HEK293 (cell line): ENCODE measurements around the gene WDR44.

Experiments
- GFI1B ChIP-seq: fragments of 450-650 bp; formaldehyde crosslinking; IDR thresholded peaks from 2 replicates; pipeline ENCODE4 v1.5.1; 2016; ENCODE audit warnings: missing biosample characterization, missing genetic modification characterization
- KLF16 ChIP-seq: fragments of 450-650 bp; formaldehyde crosslinking; IDR thresholded peaks from 2 replicates; pipeline ENCODE4 v1.5.1; 2017; ENCODE audit warnings: missing biosample characterization, missing genetic modification characterization
- SALL2 ChIP-seq: fragments of 450-650 bp; formaldehyde crosslinking; IDR thresholded peaks from 2 replicates; pipeline ENCODE4 v1.5.0; 2017; ENCODE audit warnings: missing biosample characterization, mild to moderate bottlenecking, missing genetic modification characterization, borderline replicate concordance
- SCRT1 ChIP-seq: fragments of 450-650 bp; formaldehyde crosslinking; IDR thresholded peaks from 2 replicates; pipeline ENCODE4 v1.5.1; 2016; ENCODE audit warnings: missing biosample characterization, missing genetic modification characterization, borderline replicate concordance
- TRIM28 ChIP-seq: IDR thresholded peaks from 2 replicates; pipeline ENCODE4 v1.6.1; 2011; ENCODE audit warnings: low read length, control low read depth, borderline replicate concordance
- ZBTB48 ChIP-seq: fragments of 450-650 bp; formaldehyde crosslinking; IDR thresholded peaks from 2 replicates; pipeline ENCODE4 v1.5.1; 2016; ENCODE audit warnings: missing biosample characterization, missing genetic modification characterization
- ZFP37 ChIP-seq: fragments of 450-650 bp; formaldehyde crosslinking; IDR thresholded peaks from 2 replicates; pipeline ENCODE4 v1.5.1; 2016; ENCODE audit warnings: missing biosample characterization, missing genetic modification characterization
- ZNF10 ChIP-seq: fragments of 450-650 bp; formaldehyde crosslinking; IDR thresholded peaks from 2 replicates; pipeline ENCODE4 v1.5.1; 2017; ENCODE audit warnings: missing biosample characterization, missing genetic modification characterization
- ZNF132 ChIP-seq: fragments of 450-650 bp; formaldehyde crosslinking; IDR thresholded peaks from 2 replicates; pipeline ENCODE4 v1.5.1; 2017; ENCODE audit warnings: missing biosample characterization, missing genetic modification characterization, borderline replicate concordance
- ZNF140 ChIP-seq: fragments of 450-650 bp; formaldehyde crosslinking; IDR thresholded peaks from 2 replicates; pipeline ENCODE4 v1.5.1; 2016; ENCODE audit warnings: missing biosample characterization, missing genetic modification characterization
- ZNF146 ChIP-seq: fragments of 450-650 bp; formaldehyde crosslinking; IDR thresholded peaks from 2 replicates; pipeline ENCODE4 v1.5.1; 2016; ENCODE audit warnings: missing biosample characterization, missing genetic modification characterization
- ZNF214 ChIP-seq: fragments of 450-650 bp; formaldehyde crosslinking; IDR thresholded peaks from 2 replicates; pipeline ENCODE4 v1.5.1; 2017; ENCODE audit warnings: missing biosample characterization, mild to moderate bottlenecking, missing genetic modification characterization, borderline replicate concordance
- ZNF354C ChIP-seq: fragments of 450-650 bp; formaldehyde crosslinking; IDR thresholded peaks from 2 replicates; pipeline ENCODE4 v1.5.1; 2016; ENCODE audit warnings: missing biosample characterization, missing genetic modification characterization, low read depth, borderline replicate concordance
- ZNF394 ChIP-seq: fragments of 450-650 bp; formaldehyde crosslinking; IDR thresholded peaks from 2 replicates; pipeline ENCODE4 v1.5.1; 2016; ENCODE audit warnings: missing biosample characterization, missing genetic modification characterization, mild to moderate bottlenecking, moderate library complexity, borderline replicate concordance
- ZNF629 ChIP-seq: fragments of 450-650 bp; formaldehyde crosslinking; IDR thresholded peaks from 2 replicates; pipeline ENCODE4 v1.5.1; 2017; ENCODE audit warnings: missing biosample characterization, missing genetic modification characterization
- ZNF677 ChIP-seq: fragments of 450-650 bp; IDR thresholded peaks from 2 replicates; pipeline ENCODE4 v1.5.0; 2018; ENCODE audit warnings: missing biosample characterization, mild to moderate bottlenecking, missing genetic modification characterization, moderate library complexity
- ZNF768 ChIP-seq: fragments of 450-650 bp; formaldehyde crosslinking; IDR thresholded peaks from 2 replicates; pipeline ENCODE4 v1.5.1; 2018; ENCODE audit warnings: missing biosample characterization, mild to moderate bottlenecking, missing genetic modification characterization
- ZNF792 ChIP-seq: fragments of 450-650 bp; formaldehyde crosslinking; IDR thresholded peaks from 2 replicates; pipeline ENCODE4 v1.5.1; 2016; ENCODE audit warnings: missing biosample characterization, missing genetic modification characterization
- ZSCAN23 ChIP-seq: fragments of 450-650 bp; formaldehyde crosslinking; IDR thresholded peaks from 2 replicates; pipeline ENCODE4 v1.5.1; 2016; ENCODE audit warnings: missing biosample characterization, missing genetic modification characterization
- TF ChIP-seq, protein P1 (sequence below): IDR thresholded peaks from 2 replicates; pipeline ENCODE4 v1.6.1; 2011; ENCODE audit warnings: mild to moderate bottlenecking, low read depth, low read length, borderline replicate concordance
- TF ChIP-seq, protein P2 (sequence below): fragments of 450-650 bp; formaldehyde crosslinking; IDR thresholded peaks from 2 replicates; pipeline ENCODE4 v1.5.0; 2017; ENCODE audit warnings: missing biosample characterization, missing genetic modification characterization, borderline replicate concordance
- TF ChIP-seq, protein P3 (sequence below): fragments of 450-650 bp; formaldehyde crosslinking; conservative IDR thresholded peaks from 2 replicates; pipeline ENCODE4 v1.5.1; 2016; ENCODE audit warnings: low read depth, missing biosample characterization, missing genetic modification characterization
- TF ChIP-seq, protein P4 (sequence below): fragments of 450-650 bp; IDR thresholded peaks from 2 replicates; pipeline ENCODE4 v1.5.1; 2018; ENCODE audit warnings: missing biosample characterization, mild to moderate bottlenecking, missing genetic modification characterization
- TF ChIP-seq, protein P5 (sequence below): fragments of 450-650 bp; formaldehyde crosslinking; IDR thresholded peaks from 2 replicates; pipeline ENCODE4 v1.5.1; 2016; ENCODE audit warnings: missing biosample characterization, missing genetic modification characterization, borderline replicate concordance

WDR44 gene

GRCh38 chrX:118495061-118495921 lies 149.4 kb downstream of the WDR44 start, which contains the start of gene DOCK11 (continued):
- TF ChIP-seq, protein P1, sequence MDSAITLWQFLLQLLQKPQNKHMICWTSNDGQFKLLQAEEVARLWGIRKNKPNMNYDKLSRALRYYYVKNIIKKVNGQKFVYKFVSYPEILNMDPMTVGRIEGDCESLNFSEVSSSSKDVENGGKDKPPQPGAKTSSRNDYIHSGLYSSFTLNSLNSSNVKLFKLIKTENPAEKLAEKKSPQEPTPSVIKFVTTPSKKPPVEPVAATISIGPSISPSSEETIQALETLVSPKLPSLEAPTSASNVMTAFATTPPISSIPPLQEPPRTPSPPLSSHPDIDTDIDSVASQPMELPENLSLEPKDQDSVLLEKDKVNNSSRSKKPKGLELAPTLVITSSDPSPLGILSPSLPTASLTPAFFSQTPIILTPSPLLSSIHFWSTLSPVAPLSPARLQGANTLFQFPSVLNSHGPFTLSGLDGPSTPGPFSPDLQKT: no peak
- TF ChIP-seq ZNF768 (no peak), ZSCAN23 (no peak), ZNF629 (tag by site-specific recombination) (peak; percentile 33; the same call in 1 of the 2 replicates), ZNF214 (tag by site-specific recombination) (no peak), ZNF792 (tag by site-specific recombination) (no peak), ZNF394 (tag by site-specific recombination) (peak; percentile 74; the same call in 1 of the 2 replicates), ZNF354C (tag by site-specific recombination) (no peak), SCRT1 (tag by site-specific recombination) (no peak), ZNF146 (no peak), SALL2 (tag by site-specific recombination) (no peak), ZBTB48 (tag by site-specific recombination) (peak; percentile 61; the same call in 1 of the 2 replicates), GFI1B (no peak), ZNF140 (no peak), ZNF677 (tag by site-specific recombination) (no peak), TRIM28 (no peak), ZNF10 (tag by site-specific recombination) (no peak), ZNF132 (tag by site-specific recombination) (no peak), ZFP37 (tag by site-specific recombination) (no peak), KLF16 (peak; percentile 93)
- TF ChIP-seq, protein P2, sequence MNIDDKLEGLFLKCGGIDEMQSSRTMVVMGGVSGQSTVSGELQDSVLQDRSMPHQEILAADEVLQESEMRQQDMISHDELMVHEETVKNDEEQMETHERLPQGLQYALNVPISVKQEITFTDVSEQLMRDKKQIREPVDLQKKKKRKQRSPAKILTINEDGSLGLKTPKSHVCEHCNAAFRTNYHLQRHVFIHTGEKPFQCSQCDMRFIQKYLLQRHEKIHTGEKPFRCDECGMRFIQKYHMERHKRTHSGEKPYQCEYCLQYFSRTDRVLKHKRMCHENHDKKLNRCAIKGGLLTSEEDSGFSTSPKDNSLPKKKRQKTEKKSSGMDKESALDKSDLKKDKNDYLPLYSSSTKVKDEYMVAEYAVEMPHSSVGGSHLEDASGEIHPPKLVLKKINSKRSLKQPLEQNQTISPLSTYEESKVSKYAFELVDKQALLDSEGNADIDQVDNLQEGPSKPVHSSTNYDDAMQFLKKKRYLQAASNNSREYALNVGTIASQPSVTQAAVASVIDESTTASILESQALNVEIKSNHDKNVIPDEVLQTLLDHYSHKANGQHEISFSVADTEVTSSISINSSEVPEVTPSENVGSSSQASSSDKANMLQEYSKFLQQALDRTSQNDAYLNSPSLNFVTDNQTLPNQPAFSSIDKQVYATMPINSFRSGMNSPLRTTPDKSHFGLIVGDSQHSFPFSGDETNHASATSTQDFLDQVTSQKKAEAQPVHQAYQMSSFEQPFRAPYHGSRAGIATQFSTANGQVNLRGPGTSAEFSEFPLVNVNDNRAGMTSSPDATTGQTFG (tag by site-specific recombination): no peak
- TF ChIP-seq, protein P3, sequence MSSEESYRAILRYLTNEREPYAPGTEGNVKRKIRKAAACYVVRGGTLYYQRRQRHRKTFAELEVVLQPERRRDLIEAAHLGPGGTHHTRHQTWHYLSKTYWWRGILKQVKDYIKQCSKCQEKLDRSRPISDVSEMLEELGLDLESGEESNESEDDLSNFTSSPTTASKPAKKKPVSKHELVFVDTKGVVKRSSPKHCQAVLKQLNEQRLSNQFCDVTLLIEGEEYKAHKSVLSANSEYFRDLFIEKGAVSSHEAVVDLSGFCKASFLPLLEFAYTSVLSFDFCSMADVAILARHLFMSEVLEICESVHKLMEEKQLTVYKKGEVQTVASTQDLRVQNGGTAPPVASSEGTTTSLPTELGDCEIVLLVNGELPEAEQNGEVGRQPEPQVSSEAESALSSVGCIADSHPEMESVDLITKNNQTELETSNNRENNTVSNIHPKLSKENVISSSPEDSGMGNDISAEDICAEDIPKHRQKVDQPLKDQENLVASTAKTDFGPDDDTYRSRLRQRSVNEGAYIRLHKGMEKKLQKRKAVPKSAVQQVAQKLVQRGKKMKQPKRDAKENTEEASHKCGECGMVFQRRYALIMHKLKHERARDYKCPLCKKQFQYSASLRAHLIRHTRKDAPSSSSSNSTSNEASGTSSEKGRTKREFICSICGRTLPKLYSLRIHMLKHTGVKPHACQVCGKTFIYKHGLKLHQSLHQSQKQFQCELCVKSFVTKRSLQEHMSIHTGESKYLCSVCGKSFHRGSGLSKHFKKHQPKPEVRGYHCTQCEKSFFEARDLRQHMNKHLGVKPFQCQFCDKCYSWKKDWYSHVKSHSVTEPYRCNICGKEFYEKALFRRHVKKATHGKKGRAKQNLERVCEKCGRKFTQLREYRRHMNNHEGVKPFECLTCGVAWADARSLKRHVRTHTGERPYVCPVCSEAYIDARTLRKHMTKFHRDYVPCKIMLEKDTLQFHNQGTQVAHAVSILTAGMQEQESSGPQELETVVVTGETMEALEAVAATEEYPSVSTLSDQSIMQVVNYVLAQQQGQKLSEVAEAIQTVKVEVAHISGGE (tag by site-specific recombination): no peak
- TF ChIP-seq, protein P4, sequence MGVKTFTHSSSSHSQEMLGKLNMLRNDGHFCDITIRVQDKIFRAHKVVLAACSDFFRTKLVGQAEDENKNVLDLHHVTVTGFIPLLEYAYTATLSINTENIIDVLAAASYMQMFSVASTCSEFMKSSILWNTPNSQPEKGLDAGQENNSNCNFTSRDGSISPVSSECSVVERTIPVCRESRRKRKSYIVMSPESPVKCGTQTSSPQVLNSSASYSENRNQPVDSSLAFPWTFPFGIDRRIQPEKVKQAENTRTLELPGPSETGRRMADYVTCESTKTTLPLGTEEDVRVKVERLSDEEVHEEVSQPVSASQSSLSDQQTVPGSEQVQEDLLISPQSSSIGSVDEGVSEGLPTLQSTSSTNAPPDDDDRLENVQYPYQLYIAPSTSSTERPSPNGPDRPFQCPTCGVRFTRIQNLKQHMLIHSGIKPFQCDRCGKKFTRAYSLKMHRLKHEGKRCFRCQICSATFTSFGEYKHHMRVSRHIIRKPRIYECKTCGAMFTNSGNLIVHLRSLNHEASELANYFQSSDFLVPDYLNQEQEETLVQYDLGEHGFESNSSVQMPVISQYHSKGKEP (tag by site-specific recombination): 0 out of 2 replicates have a peak, but pooled peaks have one; percentile 27
- TF ChIP-seq, protein P5, sequence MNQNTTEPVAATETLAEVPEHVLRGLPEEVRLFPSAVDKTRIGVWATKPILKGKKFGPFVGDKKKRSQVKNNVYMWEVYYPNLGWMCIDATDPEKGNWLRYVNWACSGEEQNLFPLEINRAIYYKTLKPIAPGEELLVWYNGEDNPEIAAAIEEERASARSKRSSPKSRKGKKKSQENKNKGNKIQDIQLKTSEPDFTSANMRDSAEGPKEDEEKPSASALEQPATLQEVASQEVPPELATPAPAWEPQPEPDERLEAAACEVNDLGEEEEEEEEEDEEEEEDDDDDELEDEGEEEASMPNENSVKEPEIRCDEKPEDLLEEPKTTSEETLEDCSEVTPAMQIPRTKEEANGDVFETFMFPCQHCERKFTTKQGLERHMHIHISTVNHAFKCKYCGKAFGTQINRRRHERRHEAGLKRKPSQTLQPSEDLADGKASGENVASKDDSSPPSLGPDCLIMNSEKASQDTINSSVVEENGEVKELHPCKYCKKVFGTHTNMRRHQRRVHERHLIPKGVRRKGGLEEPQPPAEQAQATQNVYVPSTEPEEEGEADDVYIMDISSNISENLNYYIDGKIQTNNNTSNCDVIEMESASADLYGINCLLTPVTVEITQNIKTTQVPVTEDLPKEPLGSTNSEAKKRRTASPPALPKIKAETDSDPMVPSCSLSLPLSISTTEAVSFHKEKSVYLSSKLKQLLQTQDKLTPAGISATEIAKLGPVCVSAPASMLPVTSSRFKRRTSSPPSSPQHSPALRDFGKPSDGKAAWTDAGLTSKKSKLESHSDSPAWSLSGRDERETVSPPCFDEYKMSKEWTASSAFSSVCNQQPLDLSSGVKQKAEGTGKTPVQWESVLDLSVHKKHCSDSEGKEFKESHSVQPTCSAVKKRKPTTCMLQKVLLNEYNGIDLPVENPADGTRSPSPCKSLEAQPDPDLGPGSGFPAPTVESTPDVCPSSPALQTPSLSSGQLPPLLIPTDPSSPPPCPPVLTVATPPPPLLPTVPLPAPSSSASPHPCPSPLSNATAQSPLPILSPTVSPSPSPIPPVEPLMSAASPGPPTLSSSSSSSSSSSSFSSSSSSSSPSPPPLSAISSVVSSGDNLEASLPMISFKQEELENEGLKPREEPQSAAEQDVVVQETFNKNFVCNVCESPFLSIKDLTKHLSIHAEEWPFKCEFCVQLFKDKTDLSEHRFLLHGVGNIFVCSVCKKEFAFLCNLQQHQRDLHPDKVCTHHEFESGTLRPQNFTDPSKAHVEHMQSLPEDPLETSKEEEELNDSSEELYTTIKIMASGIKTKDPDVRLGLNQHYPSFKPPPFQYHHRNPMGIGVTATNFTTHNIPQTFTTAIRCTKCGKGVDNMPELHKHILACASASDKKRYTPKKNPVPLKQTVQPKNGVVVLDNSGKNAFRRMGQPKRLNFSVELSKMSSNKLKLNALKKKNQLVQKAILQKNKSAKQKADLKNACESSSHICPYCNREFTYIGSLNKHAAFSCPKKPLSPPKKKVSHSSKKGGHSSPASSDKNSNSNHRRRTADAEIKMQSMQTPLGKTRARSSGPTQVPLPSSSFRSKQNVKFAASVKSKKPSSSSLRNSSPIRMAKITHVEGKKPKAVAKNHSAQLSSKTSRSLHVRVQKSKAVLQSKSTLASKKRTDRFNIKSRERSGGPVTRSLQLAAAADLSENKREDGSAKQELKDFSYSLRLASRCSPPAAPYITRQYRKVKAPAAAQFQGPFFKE: no peak
